DMS 273 (cell line): ENCODE measurements around the gene SERPINF2.
A peak's percentile ranks its signal among the peaks of the same experiment; 100 is the strongest.
"Not testable (repeated sequence)": the region's sequence is repeated elsewhere in the genome, so short reads cannot be mapped to it uniquely, and the experiment has no call there.

ENCODE experiments used
- DNase-seq: peaks from one replicate; lab custom pipeline; 2025; ENCODE audit not compliant: unreplicated experiment; lab: John Stamatoyannopoulos, UW

SERPINF2 gene

GRCh38 chr17:1742371-1743087, at the start of gene SERPINF2:
Gene SERPINF2 (plus strand): TSS chr17:1742871. CDS start chr17:1744996, 2,125 bp downstream.
- DNase-seq = no peak

GRCh38 chr17:1693339-1693738, 49.3 kb upstream of the SERPINF2 start:
- DNase-seq = no peak

GRCh38 chr17:1695365-1695764, 47.3 kb upstream of the SERPINF2 start:
- DNase-seq = no peak

- no peak for DNase-seq
Observed at GRCh38 chr17:1697681-1698080, 45.0 kb upstream of the SERPINF2 start.

GRCh38 chr17:1699891-1700290, 42.8 kb upstream of the SERPINF2 start:
- DNase-seq = not testable (repeated sequence)

GRCh38 chr17:1703063-1703462, 39.6 kb upstream of the SERPINF2 start:
- DNase-seq = no peak

- no peak for DNase-seq
Observed at GRCh38 chr17:1705004-1705403, 37.7 kb upstream of the SERPINF2 start.

- DNase-seq = no peak
Observed at GRCh38 chr17:1707107-1707506, 35.6 kb upstream of the SERPINF2 start.

- not testable (repeated sequence) for DNase-seq
Observed at GRCh38 chr17:1708791-1709346, 33.8 kb upstream of the SERPINF2 start.

GRCh38 chr17:1709403-1709951, 33.2 kb upstream of the SERPINF2 start:
- DNase-seq = no peak

- peak; percentile 69 for DNase-seq
Observed at GRCh38 chr17:1709971-1710806, 32.5 kb upstream of the SERPINF2 start, which contains the start of gene TLCD2. Gene TLCD2 (minus strand): TSS chr17:1710377. CDS start chr17:1710242, 135 bp downstream.

- no peak for DNase-seq
Observed at GRCh38 chr17:1710807-1711553, 31.7 kb upstream of the SERPINF2 start.

- no peak for DNase-seq
Observed at GRCh38 chr17:1711804-1712203, 30.9 kb upstream of the SERPINF2 start.

- no peak for DNase-seq
Observed at GRCh38 chr17:1712271-1712670, 30.4 kb upstream of the SERPINF2 start.

- no peak for DNase-seq
Observed at GRCh38 chr17:1713160-1713877, 29.4 kb upstream of the SERPINF2 start.

GRCh38 chr17:1713878-1714426, 28.7 kb upstream of the SERPINF2 start:
- peak; percentile 71 for DNase-seq

- peak; percentile 93 for DNase-seq
Observed at GRCh38 chr17:1714427-1714979, 28.2 kb upstream of the SERPINF2 start.

- DNase-seq = peak; percentile 70
Observed at GRCh38 chr17:1714980-1715802, 27.5 kb upstream of the SERPINF2 start.

GRCh38 chr17:1715803-1716075, 26.9 kb upstream of the SERPINF2 start:
- DNase-seq = no peak
